Trophoblast cell (in vitro differentiated cells and primary cell): ENCODE measurements around the gene CSF2.
A peak's percentile ranks its signal among the peaks of the same experiment; 100 is the strongest.

Experiments
- DNase-seq, 2 donors: peaks; one replicate each; pipeline ENCODE4 v3.0.0-alpha.2; 2016
- H2AFZ ChIP-seq: 2 replicates; pipeline ENCODE4 v1.6.1; 2013; ENCODE audit warnings: low read length, moderate library complexity, mild to moderate bottlenecking; ENCODE audit not compliant: insufficient read depth, poor library complexity
- H2AK5ac ChIP-seq: 2 replicates; pipeline ENCODE4 v1.6.1; 2013; ENCODE audit warnings: mild to moderate bottlenecking, low read length
- H2BK120ac ChIP-seq: 2 replicates; pipeline ENCODE4 v1.6.1; 2013; ENCODE audit warnings: low read length, mild to moderate bottlenecking, moderate library complexity; ENCODE audit not compliant: insufficient read depth, poor library complexity
- H2BK12ac ChIP-seq: 2 replicates; pipeline ENCODE4 v1.6.1; 2013; ENCODE audit warnings: mild to moderate bottlenecking, low read length, moderate library complexity
- H2BK5ac ChIP-seq: 2 replicates; pipeline ENCODE4 v1.6.1; 2013; ENCODE audit warnings: low read length, low read depth, moderate library complexity, mild to moderate bottlenecking; ENCODE audit not compliant: poor library complexity
- H3K14ac ChIP-seq: 2 replicates; pipeline ENCODE4 v1.6.1; 2013; ENCODE audit warnings: mild to moderate bottlenecking, low read length
- H3K18ac ChIP-seq: 2 replicates; pipeline ENCODE4 v1.6.1; 2013; ENCODE audit warnings: mild to moderate bottlenecking, low read length
- H3K23ac ChIP-seq: 2 replicates; pipeline ENCODE4 v1.6.1; 2013; ENCODE audit warnings: low read length
- H3K27ac ChIP-seq: 2 replicates; pipeline ENCODE4 v1.5.1; 2013; ENCODE audit warnings: low read depth, mild to moderate bottlenecking, inconsistent platforms, low read length, moderate library complexity
- H3K27me3 ChIP-seq: 2 replicates; pipeline ENCODE4 v1.6.1; 2013; ENCODE audit warnings: inconsistent platforms, mild to moderate bottlenecking, low read length, moderate library complexity; ENCODE audit not compliant: insufficient read depth
- H3K36me3 ChIP-seq, 2 experiments: 1 replicate in 1 of 2; 2 replicates in 1 of 2; pipeline ENCODE4 v1.6.1; 2013; ENCODE audit warnings: low read length in 2 of 2, mild to moderate bottlenecking in 2 of 2, moderate library complexity in 1 of 2; ENCODE audit not compliant: insufficient read depth in 2 of 2, control insufficient read depth in 1 of 2
- H3K4ac ChIP-seq: 2 replicates; pipeline ENCODE4 v1.6.1; 2013; ENCODE audit warnings: low read depth, mild to moderate bottlenecking, low read length, moderate library complexity
- H3K4me1 ChIP-seq, 2 experiments: 1 replicate in 1 of 2; 2 replicates in 1 of 2; pipeline ENCODE4 v1.6.1; 2013; ENCODE audit warnings: low read length in 2 of 2, mild to moderate bottlenecking in 2 of 2, moderate library complexity in 1 of 2; ENCODE audit not compliant: insufficient read depth in 2 of 2, control insufficient read depth in 1 of 2
- H3K4me2 ChIP-seq: 2 replicates; pipeline ENCODE4 v1.6.1; 2013; ENCODE audit warnings: inconsistent platforms, mild to moderate bottlenecking, low read length, moderate library complexity
- H3K4me3 ChIP-seq: 2 replicates; pipeline ENCODE4 v1.5.1; 2013; ENCODE audit warnings: mild to moderate bottlenecking, low read depth, low read length, inconsistent platforms
- H3K79me1 ChIP-seq: one replicate; pipeline ENCODE4 v1.6.1; 2013; ENCODE audit warnings: low read length
- H3K79me2 ChIP-seq: 2 replicates; pipeline ENCODE4 v1.6.1; 2013; ENCODE audit warnings: low read length, mild to moderate bottlenecking; ENCODE audit not compliant: control insufficient read depth, insufficient read depth, poor library complexity
- H3K9ac ChIP-seq: 2 replicates; pipeline ENCODE4 v1.6.1; 2013; ENCODE audit warnings: mild to moderate bottlenecking, low read length
- H3K9me3 ChIP-seq: 2 replicates; pipeline ENCODE4 v1.6.1; 2013; ENCODE audit warnings: low read depth, mild to moderate bottlenecking, control low read depth, inconsistent platforms, low read length; ENCODE audit not compliant: insufficient read depth
- H4K12ac ChIP-seq: 2 replicates; pipeline ENCODE4 v1.6.1; 2013; ENCODE audit warnings: low read depth, mild to moderate bottlenecking, low read length, moderate library complexity
- H4K8ac ChIP-seq: 2 replicates; pipeline ENCODE4 v1.6.1; 2013; ENCODE audit warnings: low read depth, mild to moderate bottlenecking, low read length, moderate library complexity
- H4K91ac ChIP-seq: one replicate; pipeline ENCODE4 v1.6.1; 2013; ENCODE audit warnings: low read depth, mild to moderate bottlenecking, low read length, moderate library complexity
- WGBS: extraction: QIAGEN DNeasy Blood & Tissue Kit; methylation state at CpG from one replicate; pipeline ENCODE4 v1.1.7; 2013; ENCODE audit warnings: missing lambda C conversion rate; ENCODE audit not compliant: insufficient read length, insufficient coverage; ENCODE audit errors: extremely low coverage; 5-methylcytosine and 5-hydroxymethylcytosine counted together

The CSF2 gene

GRCh38 chr5:132098151-132098594, 24.6 kb downstream of the CSF2 start:
- Histone ChIP-seq H3K4me2 (no peak overlapping the region), H3K14ac (no peak overlapping the region), H3K4ac (no peak overlapping the region), H3K4me1 (no peaks in the 10 kb centered on the region), H3K27ac (no peak overlapping the region), H4K8ac (no peak overlapping the region), H2BK120ac (no peak overlapping the region), H4K12ac (no peak overlapping the region), H2BK5ac (no peak overlapping the region), H2BK12ac (no peak overlapping the region), H3K9me3 (no peaks in the 10 kb centered on the region), H2AK5ac (no peak overlapping the region), H4K91ac (no peak overlapping the region), H3K79me2 (no peaks in the 10 kb centered on the region), H3K27me3 (no peaks in the 10 kb centered on the region), H3K4me3 (no peak overlapping the region), H2AFZ (no peak overlapping the region), H3K79me1 (no peaks in the 10 kb centered on the region), H3K18ac (no peak overlapping the region), H3K9ac (no peak overlapping the region), H3K36me3 (no peaks in the 10 kb centered on the region), H3K23ac (no peak overlapping the region)
- no CpG with 5 or more reads among the region's 5 CpGs for WGBS
- no peak for DNase-seq

- DNase-seq = no peak
- H4K8ac ChIP-seq = no peak overlapping the region
- H3K23ac ChIP-seq = no peak overlapping the region
- H3K4ac ChIP-seq = no peak overlapping the region
- no peak overlapping the region for H3K18ac ChIP-seq
- no peak overlapping the region for H4K12ac ChIP-seq
- H2AFZ ChIP-seq = no peak overlapping the region
- no peaks in the 10 kb centered on the region for H3K79me2 ChIP-seq
- no peak overlapping the region for H4K91ac ChIP-seq
- H3K14ac ChIP-seq = no peak overlapping the region
- no peak overlapping the region for H3K4me3 ChIP-seq
- H2AK5ac ChIP-seq = no peak overlapping the region
- no peaks in the 10 kb centered on the region for H3K9me3 ChIP-seq
- no peaks in the 10 kb centered on the region for H3K79me1 ChIP-seq
- no peaks in the 10 kb centered on the region for H3K36me3 ChIP-seq
- no peak overlapping the region for H3K9ac ChIP-seq
- H3K27me3 ChIP-seq = no peaks in the 10 kb centered on the region
- H2BK12ac ChIP-seq = no peak overlapping the region
- no peak overlapping the region for H2BK120ac ChIP-seq
- no peak overlapping the region for H2BK5ac ChIP-seq
- no peak overlapping the region for H3K27ac ChIP-seq
- no peaks in the 10 kb centered on the region for H3K4me1 ChIP-seq
- no peak overlapping the region for H3K4me2 ChIP-seq
Measured at GRCh38 chr5:132098621-132099020, 25.0 kb downstream of the CSF2 start.

GRCh38 chr5:132099076-132099748, 25.6 kb downstream of the CSF2 start:
- Histone ChIP-seq H3K27me3 (no peaks in the 10 kb centered on the region), H2BK5ac (no peak overlapping the region), H3K27ac (no peak overlapping the region), H3K4me2 (no peak overlapping the region), H2BK12ac (no peak overlapping the region), H2AK5ac (no peak overlapping the region), H4K8ac (no peak overlapping the region), H2BK120ac (no peak overlapping the region), H4K91ac (no peak overlapping the region), H3K79me1 (no peaks in the 10 kb centered on the region), H3K23ac (no peak overlapping the region), H3K9me3 (no peaks in the 10 kb centered on the region), H3K4me3 (no peak overlapping the region), H3K4me1 (no peaks in the 10 kb centered on the region), H3K18ac (no peak overlapping the region), H3K9ac (peak overlapping the region; percentile 15), H4K12ac (no peak overlapping the region), H3K36me3 (no peaks in the 10 kb centered on the region), H3K4ac (no peak overlapping the region), H2AFZ (no peak overlapping the region), H3K14ac (no peak overlapping the region), H3K79me2 (no peaks in the 10 kb centered on the region)
- DNase-seq = no peak
- no CpG with 5 or more reads among the region's 5 CpGs for WGBS

DNA sequence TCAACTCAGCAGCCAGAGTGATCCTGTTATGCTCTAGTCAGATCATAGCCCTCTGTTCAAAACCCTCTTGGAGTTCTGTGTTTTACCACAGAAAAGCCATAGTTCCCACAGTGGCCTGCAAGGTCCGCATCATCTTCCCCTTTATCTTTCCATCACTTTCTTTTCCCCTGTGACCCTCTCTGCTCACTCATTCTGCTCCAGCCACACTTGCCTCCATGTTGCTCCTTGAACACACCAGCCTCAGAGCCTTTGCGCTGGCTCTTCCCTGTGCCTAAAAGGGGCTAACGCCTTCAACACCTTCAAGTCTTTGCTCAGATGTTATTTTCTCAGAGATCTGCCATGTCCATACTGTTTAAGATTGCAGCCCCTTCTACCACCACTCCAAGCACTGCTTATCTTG, 26.3 kb downstream of the CSF2 start:
- Histone ChIP-seq H3K27ac (no peak overlapping the region), H3K4me2 (no peak overlapping the region)

More for the DNA sequence above, 26.3 kb downstream of the CSF2 start:
- Histone ChIP-seq H2AK5ac (no peak overlapping the region), H3K9me3 (no peaks in the 10 kb centered on the region), H3K36me3 (no peaks in the 10 kb centered on the region), H3K14ac (no peak overlapping the region), H2BK5ac (no peak overlapping the region), H3K79me2 (no peaks in the 10 kb centered on the region), H2BK120ac (no peak overlapping the region), H4K12ac (no peak overlapping the region), H3K18ac (no peak overlapping the region), H3K4me1 (no peaks in the 10 kb centered on the region), H2BK12ac (no peak overlapping the region), H3K4ac (no peak overlapping the region), H3K4me3 (no peak overlapping the region), H3K23ac (peak overlapping the region; percentile 25), H3K27me3 (no peaks in the 10 kb centered on the region), H3K79me1 (no peaks in the 10 kb centered on the region), H4K8ac (no peak overlapping the region), H4K91ac (no peak overlapping the region), H2AFZ (no peak overlapping the region), H3K9ac (no peak overlapping the region)
- no CpG with 5 or more reads among the region's 3 CpGs for WGBS
- DNase-seq = no peak
